Lower leg skin (tissue), 3 donors: ENCODE results near the gene PGM1.

Experiments
- POLR2A ChIP-seq, 2 donors: fragments of 450-650 bp; IDR thresholded peaks; one replicate each; pipeline ENCODE4 v1.6.1; 2016 to 2017; ENCODE audit warnings: antibody characterized with exemption in 2 of 2, mild to moderate bottlenecking in 1 of 2, moderate library complexity in 1 of 2
- TF ChIP-seq, protein P1 (sequence below), 3 donors: fragments of 450-650 bp; IDR thresholded peaks; one replicate each; pipeline ENCODE4 v1.5.1; 2016; ENCODE audit warnings: antibody characterized with exemption in 3 of 3, mild to moderate bottlenecking in 3 of 3, moderate library complexity in 2 of 3

DNA sequence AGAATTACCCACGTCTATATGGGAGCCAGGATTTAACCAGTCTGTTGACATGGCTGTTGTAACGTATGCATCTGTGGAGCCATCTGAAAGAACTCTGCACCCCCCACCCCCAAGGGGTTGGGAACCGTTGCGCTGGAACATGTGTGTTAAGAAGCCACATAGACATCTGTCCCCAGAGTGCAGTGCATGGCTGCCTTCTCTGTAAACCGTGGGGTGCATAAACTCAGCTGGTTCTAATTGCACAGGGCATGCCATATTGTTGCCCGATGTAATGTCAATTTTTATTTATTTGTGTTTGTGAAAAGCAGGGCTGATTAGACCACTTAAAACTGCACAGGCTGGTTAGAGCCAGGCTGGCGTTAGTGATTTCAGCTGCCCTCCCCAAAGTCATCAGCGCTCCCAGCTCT, 110.5 kb downstream of the PGM1 start:
- TF ChIP-seq, protein P1, sequence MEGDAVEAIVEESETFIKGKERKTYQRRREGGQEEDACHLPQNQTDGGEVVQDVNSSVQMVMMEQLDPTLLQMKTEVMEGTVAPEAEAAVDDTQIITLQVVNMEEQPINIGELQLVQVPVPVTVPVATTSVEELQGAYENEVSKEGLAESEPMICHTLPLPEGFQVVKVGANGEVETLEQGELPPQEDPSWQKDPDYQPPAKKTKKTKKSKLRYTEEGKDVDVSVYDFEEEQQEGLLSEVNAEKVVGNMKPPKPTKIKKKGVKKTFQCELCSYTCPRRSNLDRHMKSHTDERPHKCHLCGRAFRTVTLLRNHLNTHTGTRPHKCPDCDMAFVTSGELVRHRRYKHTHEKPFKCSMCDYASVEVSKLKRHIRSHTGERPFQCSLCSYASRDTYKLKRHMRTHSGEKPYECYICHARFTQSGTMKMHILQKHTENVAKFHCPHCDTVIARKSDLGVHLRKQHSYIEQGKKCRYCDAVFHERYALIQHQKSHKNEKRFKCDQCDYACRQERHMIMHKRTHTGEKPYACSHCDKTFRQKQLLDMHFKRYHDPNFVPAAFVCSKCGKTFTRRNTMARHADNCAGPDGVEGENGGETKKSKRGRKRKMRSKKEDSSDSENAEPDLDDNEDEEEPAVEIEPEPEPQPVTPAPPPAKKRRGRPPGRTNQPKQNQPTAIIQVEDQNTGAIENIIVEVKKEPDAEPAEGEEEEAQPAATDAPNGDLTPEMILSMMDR (IDR thresholded peaks at IDR 0.05): no peak
- TF ChIP-seq POLR2A (IDR thresholded peaks at IDR 0.05): no peak
